ENCODE data around the gene AAK1. TPM values are rescaled to one million over a fixed set of nuclear protein-coding genes. Genes with fewer than 3 reads are reported as not detected.

Gene AAK1
- total RNA-seq, 1 experiment from 2014 or later, result 6.8 TPM

GRCh38 chr2:69495861-69496260 lies 147.7 kb downstream of the AAK1 start:
- Histone ChIP-seq H3K9me3 (ENCODE audit: low read length) (no peaks in the 10 kb centered on the region), H4K20me1 (ENCODE audit: insufficient read depth, low read depth, low read length) (no peaks in the 10 kb centered on the region), H3K9ac (ENCODE audit: low read length) (no peak overlapping the region), H3K79me2 (ENCODE audit: low read length) (no peaks in the 10 kb centered on the region), H3K27me3 (ENCODE audit: low read length) (no peaks in the 10 kb centered on the region), H3K27ac (ENCODE audit: low read length) (no peak overlapping the region), H2AFZ (ENCODE audit: low read length) (no peak overlapping the region), H3K4me3 (ENCODE audit: low read length) (no peak overlapping the region), H3K9me2 (replicated peaks; ENCODE audit: insufficient read depth, low read length) (no peaks in the 10 kb centered on the region), H3K36me3 (ENCODE audit: insufficient read depth, low read length) (no peaks in the 10 kb centered on the region), H3K4me2 (ENCODE audit: low read depth, low read length, poor library complexity, severe bottlenecking) (no peak overlapping the region), H3K4me1 (ENCODE audit: low read length) (peaks cover 13% of the 10 kb centered on the region)
- DNase-seq, result no peak

DNA sequence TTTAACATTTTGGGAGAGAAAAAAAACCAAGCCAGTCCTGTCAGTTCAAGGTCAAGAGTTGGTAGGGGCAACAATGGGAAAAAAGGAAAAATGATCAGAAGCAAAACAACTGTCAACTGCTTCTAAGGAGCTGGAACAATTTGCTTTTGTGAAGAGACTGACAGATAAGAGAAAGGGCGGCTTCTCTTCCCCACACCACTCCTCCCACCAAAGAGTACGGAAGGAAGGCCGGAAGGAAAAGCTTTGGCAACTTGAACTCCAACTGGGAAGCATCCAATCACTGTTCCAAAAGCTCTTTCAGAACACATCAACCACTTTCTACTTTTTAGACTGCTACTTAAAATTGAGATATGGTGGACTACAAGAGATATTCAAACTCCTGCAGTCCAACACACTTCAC lies 148.5 kb downstream of the AAK1 start:
- Histone ChIP-seq H3K9ac (ENCODE audit: low read length) (no peak overlapping the region), H3K27me3 (ENCODE audit: low read length) (no peaks in the 10 kb centered on the region), H3K4me3 (ENCODE audit: low read length) (no peak overlapping the region), H2AFZ (ENCODE audit: low read length) (no peak overlapping the region), H3K36me3 (ENCODE audit: insufficient read depth, low read length) (no peaks in the 10 kb centered on the region), H3K27ac (ENCODE audit: low read length) (no peak overlapping the region), H3K9me3 (ENCODE audit: low read length) (no peaks in the 10 kb centered on the region), H4K20me1 (ENCODE audit: insufficient read depth, low read depth, low read length) (no peaks in the 10 kb centered on the region), H3K4me2 (ENCODE audit: low read depth, low read length, poor library complexity, severe bottlenecking) (no peak overlapping the region), H3K79me2 (ENCODE audit: low read length) (no peaks in the 10 kb centered on the region), H3K9me2 (replicated peaks; ENCODE audit: insufficient read depth, low read length) (no peaks in the 10 kb centered on the region), H3K4me1 (ENCODE audit: low read length) (peaks cover 13% of the 10 kb centered on the region)
- no peak for DNase-seq

GRCh38 chr2:69494126-69494525 lies 149.4 kb downstream of the AAK1 start:
- Histone ChIP-seq H3K9me3 (ENCODE audit: low read length) (no peaks in the 10 kb centered on the region), H3K4me1 (ENCODE audit: low read length) (peaks cover 4% of the 10 kb centered on the region), H3K36me3 (ENCODE audit: insufficient read depth, low read length) (no peaks in the 10 kb centered on the region), H3K4me2 (ENCODE audit: low read depth, low read length, poor library complexity, severe bottlenecking) (no peak overlapping the region), H3K9me2 (replicated peaks; ENCODE audit: insufficient read depth, low read length) (no peaks in the 10 kb centered on the region), H4K20me1 (ENCODE audit: insufficient read depth, low read depth, low read length) (no peaks in the 10 kb centered on the region), H3K27ac (ENCODE audit: low read length) (no peak overlapping the region), H3K27me3 (ENCODE audit: low read length) (no peaks in the 10 kb centered on the region), H3K4me3 (ENCODE audit: low read length) (no peak overlapping the region), H3K79me2 (ENCODE audit: low read length) (no peaks in the 10 kb centered on the region), H2AFZ (ENCODE audit: low read length) (no peak overlapping the region), H3K9ac (ENCODE audit: low read length) (no peak overlapping the region)
- DNase-seq, result no peak

GRCh38 chr2:69493268-69493667 lies 150.3 kb downstream of the AAK1 start:
- H3K36me3 ChIP-seq (ENCODE audit: insufficient read depth, low read length), result no peaks in the 10 kb centered on the region
- DNase-seq, result no peak

DNA sequence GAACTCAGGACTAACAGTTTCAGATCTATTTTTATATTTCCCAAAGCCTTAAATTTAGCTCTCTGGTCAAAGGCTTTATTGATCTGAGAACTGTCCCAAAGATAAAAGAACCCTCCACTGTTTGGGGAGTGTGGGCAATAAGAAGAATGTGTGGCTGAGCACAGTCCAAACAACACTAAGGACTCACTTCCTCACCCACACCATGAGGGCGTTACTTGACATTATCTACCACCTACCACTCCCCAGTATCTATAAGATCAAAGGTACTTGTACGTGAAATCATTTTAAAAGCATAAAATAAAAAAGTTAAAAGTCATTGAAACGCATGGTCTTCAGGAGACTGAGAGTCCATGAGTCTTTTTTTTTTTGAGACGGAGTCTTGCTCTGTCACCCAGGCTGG lies 151.7 kb downstream of the AAK1 start:
- no peaks in the 10 kb centered on the region for H3K79me2 ChIP-seq (ENCODE audit: low read length)
- H3K36me3 ChIP-seq (ENCODE audit: insufficient read depth, low read length), result no peaks in the 10 kb centered on the region
- no peak overlapping the region for H3K4me2 ChIP-seq (ENCODE audit: low read depth, low read length, poor library complexity, severe bottlenecking)
- no peak overlapping the region for H2AFZ ChIP-seq (ENCODE audit: low read length)
- H3K27ac ChIP-seq (ENCODE audit: low read length), result no peak overlapping the region
- no peaks in the 10 kb centered on the region for H3K4me1 ChIP-seq (ENCODE audit: low read length)
- no peaks in the 10 kb centered on the region for H3K9me2 ChIP-seq (replicated peaks; ENCODE audit: insufficient read depth, low read length)
- H3K9me3 ChIP-seq (ENCODE audit: low read length), result no peaks in the 10 kb centered on the region
- no peak overlapping the region for H3K4me3 ChIP-seq (ENCODE audit: low read length)
- no peaks in the 10 kb centered on the region for H4K20me1 ChIP-seq (ENCODE audit: insufficient read depth, low read depth, low read length)
- H3K9ac ChIP-seq (ENCODE audit: low read length), result no peak overlapping the region
- H3K27me3 ChIP-seq (ENCODE audit: low read length), result no peaks in the 10 kb centered on the region
- no peak for DNase-seq

More at GRCh38 chr2:69493268-69493667, 150.3 kb downstream of the AAK1 start:
- no peak overlapping the region for H3K4me2 ChIP-seq (ENCODE audit: low read depth, low read length, poor library complexity, severe bottlenecking)
- no peak overlapping the region for H3K4me3 ChIP-seq (ENCODE audit: low read length)
- H3K9me3 ChIP-seq (ENCODE audit: low read length), result no peaks in the 10 kb centered on the region
- no peak overlapping the region for H3K27ac ChIP-seq (ENCODE audit: low read length)
- no peaks in the 10 kb centered on the region for H3K9me2 ChIP-seq (replicated peaks; ENCODE audit: insufficient read depth, low read length)
- no peaks in the 10 kb centered on the region for H3K4me1 ChIP-seq (ENCODE audit: low read length)
- H3K9ac ChIP-seq (ENCODE audit: low read length), result no peak overlapping the region
- H3K27me3 ChIP-seq (ENCODE audit: low read length), result no peaks in the 10 kb centered on the region
- no peaks in the 10 kb centered on the region for H4K20me1 ChIP-seq (ENCODE audit: insufficient read depth, low read depth, low read length)
- H2AFZ ChIP-seq (ENCODE audit: low read length), result no peak overlapping the region
- no peaks in the 10 kb centered on the region for H3K79me2 ChIP-seq (ENCODE audit: low read length)

GRCh38 chr2:69490486-69490885 lies 153.1 kb downstream of the AAK1 start:
- Histone ChIP-seq H3K9ac (ENCODE audit: low read length) (no peak overlapping the region), H3K9me2 (replicated peaks; ENCODE audit: insufficient read depth, low read length) (no peaks in the 10 kb centered on the region), H3K36me3 (ENCODE audit: insufficient read depth, low read length) (no peaks in the 10 kb centered on the region), H3K27ac (ENCODE audit: low read length) (no peak overlapping the region), H4K20me1 (ENCODE audit: insufficient read depth, low read depth, low read length) (no peaks in the 10 kb centered on the region), H2AFZ (ENCODE audit: low read length) (no peak overlapping the region), H3K4me3 (ENCODE audit: low read length) (no peak overlapping the region), H3K9me3 (ENCODE audit: low read length) (no peaks in the 10 kb centered on the region), H3K27me3 (ENCODE audit: low read length) (no peaks in the 10 kb centered on the region), H3K4me1 (ENCODE audit: low read length) (no peaks in the 10 kb centered on the region), H3K79me2 (ENCODE audit: low read length) (no peaks in the 10 kb centered on the region), H3K4me2 (ENCODE audit: low read depth, low read length, poor library complexity, severe bottlenecking) (no peak overlapping the region)
- no peak for DNase-seq

DNA sequence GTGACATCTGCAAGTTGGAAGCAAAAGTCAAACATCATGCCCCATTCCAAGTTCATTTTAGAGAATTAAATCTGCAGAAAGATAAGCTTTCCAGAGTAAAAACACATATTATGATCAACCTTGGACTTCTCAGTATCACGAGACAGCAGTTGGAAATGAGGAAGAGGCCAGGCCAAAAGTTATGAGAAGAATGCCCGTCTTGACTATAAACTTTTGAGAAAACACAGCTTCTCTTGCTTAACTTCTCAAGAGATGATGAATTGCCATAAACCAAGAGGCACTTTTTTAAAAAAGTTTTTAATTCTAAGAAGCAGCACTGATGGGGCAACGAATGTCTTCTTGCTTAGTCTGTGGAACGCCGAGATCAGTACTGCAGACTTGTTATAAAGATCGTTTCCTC lies 153.7 kb downstream of the AAK1 start:
- no peak overlapping the region for H3K4me2 ChIP-seq (ENCODE audit: low read depth, low read length, poor library complexity, severe bottlenecking)
- H3K36me3 ChIP-seq (ENCODE audit: insufficient read depth, low read length), result no peaks in the 10 kb centered on the region
- H3K9me2 ChIP-seq (replicated peaks; ENCODE audit: insufficient read depth, low read length), result no peaks in the 10 kb centered on the region
- no peaks in the 10 kb centered on the region for H3K4me1 ChIP-seq (ENCODE audit: low read length)
- H2AFZ ChIP-seq (ENCODE audit: low read length), result no peak overlapping the region
- no peak overlapping the region for H3K4me3 ChIP-seq (ENCODE audit: low read length)
- no peak overlapping the region for H3K27ac ChIP-seq (ENCODE audit: low read length)
- H3K79me2 ChIP-seq (ENCODE audit: low read length), result no peaks in the 10 kb centered on the region
- no peaks in the 10 kb centered on the region for H3K27me3 ChIP-seq (ENCODE audit: low read length)
- H3K9me3 ChIP-seq (ENCODE audit: low read length), result no peaks in the 10 kb centered on the region
- DNase-seq, result no peak
- no peak overlapping the region for H3K9ac ChIP-seq (ENCODE audit: low read length)
- H4K20me1 ChIP-seq (ENCODE audit: insufficient read depth, low read depth, low read length), result no peaks in the 10 kb centered on the region

- Histone ChIP-seq H3K27ac (ENCODE audit: low read length) (no peak overlapping the region), H3K79me2 (ENCODE audit: low read length) (no peaks in the 10 kb centered on the region), H3K9ac (ENCODE audit: low read length) (no peak overlapping the region), H3K4me1 (ENCODE audit: low read length) (peaks cover 14% of the 10 kb centered on the region), H3K27me3 (ENCODE audit: low read length) (no peaks in the 10 kb centered on the region), H2AFZ (ENCODE audit: low read length) (no peak overlapping the region), H3K9me3 (ENCODE audit: low read length) (no peaks in the 10 kb centered on the region), H3K36me3 (ENCODE audit: insufficient read depth, low read length) (no peaks in the 10 kb centered on the region), H4K20me1 (ENCODE audit: insufficient read depth, low read depth, low read length) (no peaks in the 10 kb centered on the region), H3K4me2 (ENCODE audit: low read depth, low read length, poor library complexity, severe bottlenecking) (no peak overlapping the region), H3K4me3 (ENCODE audit: low read length) (no peak overlapping the region), H3K9me2 (replicated peaks; ENCODE audit: insufficient read depth, low read length) (no peaks in the 10 kb centered on the region)
- no peak for DNase-seq
These were observed 159.8 kb downstream of the AAK1 start for GRCh38 chr2:69483696-69484095.

DNA sequence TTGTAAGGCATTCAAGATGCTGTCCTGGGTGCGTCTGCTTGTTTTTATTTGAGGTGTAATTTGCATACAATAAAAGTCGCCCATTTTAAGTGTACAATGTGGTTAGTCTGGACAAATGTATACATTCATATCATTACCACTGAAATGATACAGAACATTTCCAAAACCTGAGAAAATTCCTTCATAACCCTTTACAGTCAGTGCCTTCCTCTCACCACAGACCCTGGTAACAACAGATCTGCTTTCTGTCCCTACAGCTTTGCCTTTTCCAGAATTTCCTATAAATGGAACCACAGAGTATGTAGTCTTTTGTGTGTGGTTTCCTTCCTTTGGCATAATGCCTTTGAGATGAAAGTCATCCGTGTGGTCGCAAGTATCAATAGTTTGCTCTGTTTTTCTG lies 160.5 kb downstream of the AAK1 start:
- H3K27ac ChIP-seq (ENCODE audit: low read length), result no peak overlapping the region
- H3K27me3 ChIP-seq (ENCODE audit: low read length), result no peaks in the 10 kb centered on the region
- no peaks in the 10 kb centered on the region for H3K9me3 ChIP-seq (ENCODE audit: low read length)
- no peak overlapping the region for H2AFZ ChIP-seq (ENCODE audit: low read length)
- H3K4me3 ChIP-seq (ENCODE audit: low read length), result no peak overlapping the region
- no peaks in the 10 kb centered on the region for H4K20me1 ChIP-seq (ENCODE audit: insufficient read depth, low read depth, low read length)
- no peak overlapping the region for H3K9ac ChIP-seq (ENCODE audit: low read length)
- H3K79me2 ChIP-seq (ENCODE audit: low read length), result no peaks in the 10 kb centered on the region
- H3K4me2 ChIP-seq (ENCODE audit: low read depth, low read length, poor library complexity, severe bottlenecking), result no peak overlapping the region
- H3K36me3 ChIP-seq (ENCODE audit: insufficient read depth, low read length), result no peaks in the 10 kb centered on the region
- no peaks in the 10 kb centered on the region for H3K9me2 ChIP-seq (replicated peaks; ENCODE audit: insufficient read depth, low read length)
- DNase-seq, result no peak
- H3K4me1 ChIP-seq (ENCODE audit: low read length), result peaks cover 14% of the 10 kb centered on the region

All from Karpas-422 (cell line).